ENCODE data around the gene OGT.
"Not testable (repeated sequence)": the region's sequence is repeated elsewhere in the genome, so short reads cannot be mapped to it uniquely, and the experiment has no call there.

The OGT gene

DNA sequence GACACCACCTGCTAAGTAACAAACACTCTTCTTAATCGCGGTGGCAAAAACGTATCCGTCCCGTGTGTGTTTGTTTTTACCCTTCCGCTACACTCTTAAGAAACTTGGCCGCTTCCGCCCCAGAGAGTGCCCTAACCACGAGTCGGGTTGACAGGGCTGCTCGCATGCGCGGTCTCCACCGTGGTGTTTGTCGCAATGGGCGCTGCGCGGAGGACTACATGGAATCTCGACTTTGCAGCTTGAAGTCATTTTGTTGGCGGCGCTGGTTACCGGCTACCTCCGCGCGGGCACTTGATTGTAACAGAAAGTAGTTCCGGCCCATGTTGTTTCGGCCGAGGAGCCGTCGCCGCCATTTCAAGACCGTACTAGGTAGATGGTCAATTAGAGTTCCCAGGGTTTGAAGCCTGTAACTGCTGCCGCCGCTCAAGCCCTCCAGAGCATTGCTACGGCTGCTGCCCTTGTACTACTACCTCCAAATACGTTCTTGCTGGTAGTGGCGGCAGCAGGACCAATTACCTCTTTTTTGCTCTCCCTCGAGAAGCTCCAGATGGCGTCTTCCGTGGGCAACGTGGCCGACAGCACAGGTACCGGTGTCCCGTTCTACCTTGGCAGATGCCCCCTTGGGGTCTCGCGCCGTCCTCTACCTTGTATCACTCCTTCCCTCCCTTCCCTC is at the start of gene OGT:
TSS of gene OGT (plus strand) at position 352 of the 673 bp plus-strand sequence. CDS start at position 548, 196 bp downstream.
- DNase-seq (ENCODE audit: low read depth in 2 of 2): peak; percentile 81 to 83

DNA sequence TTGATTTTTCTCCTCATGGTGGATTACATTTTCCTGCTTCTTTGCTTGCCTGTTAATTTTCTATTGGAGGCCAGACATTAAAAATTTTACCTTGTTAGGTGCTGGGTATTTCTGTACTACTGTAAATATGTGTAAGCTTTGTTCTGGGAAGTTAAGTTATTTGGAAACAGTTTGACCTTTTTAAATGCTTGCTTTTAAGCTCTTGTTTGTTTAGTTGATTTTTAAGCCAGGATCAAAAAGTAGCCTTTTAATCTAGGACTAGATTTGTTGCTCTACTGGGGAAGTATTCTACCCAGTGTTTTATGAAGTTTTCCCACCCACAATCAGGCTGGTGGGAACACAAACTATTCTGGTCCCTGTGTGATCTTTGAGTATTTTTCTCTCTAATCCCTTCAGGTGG is 45.1 kb upstream of the OGT start:
- DNase-seq (ENCODE audit: low read depth in 2 of 2): no peak

DNA sequence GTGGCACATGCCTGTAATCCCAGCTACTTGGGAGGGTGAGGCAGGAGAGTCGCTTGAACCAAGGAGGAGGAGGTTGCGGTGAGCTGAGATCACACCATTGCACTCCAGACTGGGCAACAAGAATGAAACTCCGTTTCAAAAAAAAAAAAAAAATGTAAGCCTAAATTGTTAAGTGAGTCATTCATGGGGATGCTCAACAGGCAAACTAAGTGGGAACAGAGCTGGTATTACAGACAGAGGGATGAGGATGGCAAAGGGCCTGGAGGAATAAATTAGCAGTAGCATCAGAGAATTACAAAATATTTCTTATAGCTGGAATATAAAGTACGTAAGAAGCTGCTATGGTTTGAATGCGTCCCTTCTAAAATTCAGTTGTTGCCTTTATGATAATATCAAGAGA is 43.4 kb upstream of the OGT start:
- no peak for DNase-seq (ENCODE audit: low read depth in 2 of 2)

DNA sequence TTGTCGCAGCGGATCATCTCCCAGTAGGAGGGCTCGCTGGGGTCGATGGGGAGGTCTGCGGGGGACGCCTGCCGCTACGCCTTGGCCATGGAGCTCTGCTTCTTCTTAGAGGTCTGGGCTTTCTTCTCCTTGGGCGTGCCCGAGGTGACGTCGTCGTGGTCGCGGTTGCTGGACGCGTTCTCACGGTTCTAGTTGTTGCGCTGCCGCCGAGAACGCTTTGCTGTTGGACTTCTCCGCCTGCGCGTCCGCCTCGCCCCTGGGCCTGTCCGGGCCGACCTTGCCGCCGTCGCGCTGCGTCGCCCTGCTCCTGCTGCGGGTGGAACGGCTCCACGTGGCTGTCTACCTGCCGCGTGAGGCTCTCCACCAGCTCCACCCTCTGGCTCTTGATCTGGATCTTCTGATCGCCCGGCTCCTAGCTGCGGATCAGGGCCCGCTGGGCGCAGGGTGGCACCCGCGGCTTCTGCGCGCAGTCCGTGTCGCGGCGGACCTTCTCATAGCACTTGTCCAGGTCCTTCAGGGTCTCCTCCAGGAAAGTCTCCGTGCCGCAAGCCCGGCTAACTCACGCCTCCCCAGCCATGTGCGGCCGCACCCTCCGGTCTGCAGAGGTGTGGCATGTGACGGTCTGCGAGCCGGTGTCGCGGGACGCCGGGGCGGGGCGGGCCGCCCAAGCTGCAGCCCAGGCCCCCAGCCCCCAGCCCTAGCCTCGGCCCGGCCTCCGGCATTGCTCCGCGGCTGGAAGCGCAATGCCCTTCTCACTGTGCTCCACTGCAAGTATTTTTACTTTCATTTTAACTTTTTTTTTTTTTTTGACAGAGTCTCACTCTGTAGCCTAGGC is 40.5 kb upstream of the OGT start:
- DNase-seq (ENCODE audit: low read depth in 2 of 2): peak; percentile 1 to 22

DNA sequence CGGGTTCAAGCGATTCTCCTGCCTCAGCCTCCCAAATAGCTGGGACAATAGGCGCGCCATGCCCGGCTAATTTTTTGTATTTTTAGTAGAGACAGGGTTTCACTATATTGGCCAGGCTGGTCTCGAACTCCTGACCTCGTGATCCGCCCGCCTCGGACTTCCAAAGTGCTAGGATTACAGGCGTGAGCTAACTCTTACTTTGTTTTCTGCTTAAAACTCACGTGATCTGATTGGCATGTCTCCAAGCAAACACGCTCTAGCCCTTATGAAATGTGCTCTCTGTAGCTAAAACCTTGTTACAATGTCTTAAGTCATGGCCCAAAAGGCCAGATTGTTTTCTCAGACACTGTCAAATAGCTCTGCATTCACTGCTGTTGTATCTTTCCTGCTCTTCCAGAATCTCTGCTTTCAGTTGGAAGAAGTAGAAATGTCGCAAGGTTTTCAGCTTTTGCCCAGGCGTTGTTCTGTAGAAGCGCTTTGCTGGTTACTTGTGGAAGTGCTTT is 39.7 kb upstream of the OGT start:
- no peak for DNase-seq (ENCODE audit: low read depth in 2 of 2)

DNA sequence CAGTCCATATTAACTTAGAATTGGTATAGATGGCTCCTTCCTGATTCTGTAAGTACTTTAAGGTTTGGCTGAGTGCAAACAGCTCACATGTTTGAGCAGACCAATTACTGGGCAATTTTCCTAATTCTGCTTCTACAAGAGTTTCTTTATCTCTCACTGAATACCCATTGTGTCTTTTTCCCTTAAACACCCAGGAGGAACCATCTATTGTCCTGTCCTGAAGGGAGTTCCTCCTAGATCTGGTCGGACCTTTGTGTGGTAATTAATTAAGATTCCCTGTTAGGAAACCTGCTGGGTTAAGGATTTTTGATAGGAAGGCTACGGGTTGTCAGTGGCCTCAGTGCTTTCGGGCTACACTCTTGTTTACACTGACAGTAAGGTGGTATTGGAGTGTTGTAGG is 36.9 kb upstream of the OGT start:
- DNase-seq (ENCODE audit: low read depth in 2 of 2): not testable (repeated sequence)

DNA sequence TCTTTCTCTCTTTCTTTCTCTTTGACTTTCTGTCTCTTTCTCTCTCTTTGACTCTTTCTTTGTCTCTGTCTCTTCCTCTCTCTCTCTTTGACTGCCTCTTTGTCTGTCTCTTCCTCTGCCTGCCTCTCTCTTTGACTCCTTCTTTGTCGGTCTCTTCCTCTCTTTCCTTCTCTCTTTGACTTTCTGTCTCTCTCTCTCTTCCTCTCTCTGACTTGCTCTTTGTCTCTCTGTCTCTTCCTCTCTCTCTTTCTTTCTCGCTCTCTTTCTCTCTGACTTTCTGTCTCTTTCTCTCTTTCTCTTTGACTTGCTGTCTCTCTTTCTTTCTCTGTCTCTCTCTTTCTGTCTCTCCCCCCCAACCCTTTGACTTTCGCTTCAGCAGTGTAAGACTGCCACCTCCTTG is 36.4 kb upstream of the OGT start:
- no peak for DNase-seq (ENCODE audit: low read depth in 2 of 2)

DNA sequence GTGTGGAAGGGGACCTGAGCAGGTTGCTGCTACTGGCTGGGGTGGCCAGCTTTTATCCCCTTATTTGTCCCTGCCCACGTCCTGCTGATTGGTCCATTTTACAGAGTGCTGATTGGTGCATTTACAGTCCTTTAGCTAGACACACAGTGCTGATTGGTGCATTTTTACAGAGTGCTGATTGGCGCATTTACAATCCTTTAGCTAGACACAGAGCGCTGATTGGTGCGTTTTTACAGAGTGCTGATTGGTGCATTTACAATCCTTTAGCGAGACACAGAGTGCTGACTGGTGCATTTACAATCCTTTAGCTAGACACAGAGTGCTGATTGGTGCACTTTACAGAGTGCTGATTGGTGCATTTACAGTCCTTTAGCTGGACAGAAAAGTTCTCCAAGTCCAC is 30.8 kb upstream of the OGT start:
- DNase-seq (ENCODE audit: low read depth in 2 of 2): not testable (repeated sequence)

DNA sequence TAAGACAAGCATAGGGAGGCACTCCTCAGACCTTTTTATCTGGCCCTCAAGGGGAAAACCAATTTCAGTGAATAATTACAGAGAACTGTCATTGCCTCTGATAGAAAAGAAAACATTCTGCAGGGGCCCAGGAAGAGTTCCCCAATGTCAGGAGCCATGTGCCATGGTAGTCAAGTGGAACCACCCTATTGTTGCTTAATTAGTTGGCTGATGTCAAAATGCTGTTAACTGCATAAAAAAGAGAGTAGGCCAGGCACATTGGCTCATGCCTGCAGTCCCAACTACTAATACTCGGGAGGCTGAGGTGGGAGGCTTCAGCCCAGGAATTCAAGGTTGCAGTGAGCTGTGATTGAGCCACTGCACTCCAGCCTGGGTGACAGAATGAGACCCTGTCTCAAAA is 28.6 kb upstream of the OGT start:
- DNase-seq (ENCODE audit: low read depth in 2 of 2): no peak

DNA sequence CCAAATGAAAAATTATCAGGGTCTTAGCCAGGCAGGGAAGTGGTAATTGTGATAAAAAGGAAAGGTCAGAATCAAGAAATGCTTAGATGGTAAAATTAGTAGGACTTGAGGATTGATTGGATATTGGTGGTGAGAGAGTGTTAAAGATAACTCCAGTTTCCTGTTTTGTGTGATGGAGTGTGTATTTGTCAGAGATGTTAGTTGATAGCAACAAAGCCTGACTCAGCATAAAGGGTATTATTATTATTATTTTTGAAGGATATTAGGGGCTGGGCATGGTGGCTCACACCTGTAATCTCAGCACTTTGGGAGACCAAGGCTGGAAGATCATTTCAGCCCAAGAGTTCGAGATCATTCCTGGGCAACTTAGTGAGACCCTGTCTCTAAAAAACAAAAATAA is 23.6 kb upstream of the OGT start:
- no peak for DNase-seq (ENCODE audit: low read depth in 2 of 2)

DNA sequence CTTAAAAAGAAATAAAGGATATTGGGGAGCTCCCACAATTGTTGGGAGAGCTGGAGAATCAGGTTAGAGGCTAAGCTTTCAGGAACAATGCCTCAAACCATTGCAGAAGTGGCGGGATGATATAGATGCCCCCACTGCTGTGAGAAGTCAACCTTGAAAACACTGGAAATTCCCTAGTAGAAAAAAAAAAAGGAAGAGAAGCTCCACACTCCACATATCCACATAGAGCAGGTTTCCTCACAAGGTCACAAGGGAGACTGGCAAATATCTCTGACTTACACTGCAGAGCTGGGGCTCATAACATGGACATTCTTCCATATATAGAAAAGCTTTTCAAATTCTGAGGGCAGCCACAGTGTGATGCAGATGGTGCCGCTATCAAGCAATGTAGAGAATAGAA is 22.7 kb upstream of the OGT start:
- no peak for DNase-seq (ENCODE audit: low read depth in 2 of 2)

DNA sequence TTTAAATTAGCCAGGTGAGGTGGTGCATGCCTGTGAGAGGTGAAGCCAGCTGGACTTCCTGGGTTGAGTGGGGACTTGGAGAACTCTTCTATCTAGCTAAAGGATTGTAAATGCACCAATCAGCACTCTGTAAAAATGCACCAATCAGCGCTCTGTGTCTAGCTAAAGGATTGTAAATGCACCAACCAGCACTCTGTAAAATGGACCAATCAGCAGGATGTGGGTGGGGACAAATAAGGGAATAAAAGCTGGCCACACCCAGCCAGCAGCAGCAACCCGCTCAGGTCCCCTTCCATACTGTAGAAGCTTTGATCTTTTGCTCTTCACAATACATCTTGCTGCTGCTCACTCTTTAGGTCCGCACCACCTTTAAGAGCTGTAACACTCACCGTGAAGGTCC is 19.2 kb upstream of the OGT start:
- DNase-seq (ENCODE audit: low read depth in 2 of 2): not testable (repeated sequence)

DNA sequence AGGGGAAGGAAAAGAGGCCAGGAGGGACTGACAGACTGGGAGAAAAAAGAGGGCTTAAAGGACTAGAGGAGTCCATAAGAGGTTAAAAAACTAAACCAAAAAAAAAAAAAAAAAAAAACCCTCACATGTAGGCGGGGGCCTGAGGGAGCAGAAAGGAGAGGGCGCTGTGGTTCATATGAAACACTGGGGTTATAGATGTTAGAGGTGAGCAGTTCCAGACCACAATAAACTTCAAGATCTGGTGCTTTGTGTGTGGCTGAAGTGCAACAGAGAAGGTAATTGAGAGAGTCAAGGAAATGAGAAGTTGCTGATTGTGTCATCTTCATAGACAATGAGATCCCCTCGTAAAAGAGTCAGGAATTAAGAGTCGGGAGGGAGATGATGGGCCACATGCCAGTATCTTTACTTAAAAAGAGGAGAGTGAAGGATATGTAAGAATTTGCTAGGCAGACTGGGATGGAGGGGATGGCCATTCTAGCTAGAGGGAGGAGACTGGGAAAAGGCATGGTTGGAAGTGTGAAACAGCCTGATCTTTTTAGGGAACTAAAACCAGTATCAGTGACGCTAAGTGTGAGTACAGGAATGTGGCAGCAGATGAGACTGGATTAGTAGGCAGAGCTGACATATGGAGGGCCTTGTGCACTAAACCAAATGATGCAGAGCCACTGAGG is 18.4 kb upstream of the OGT start:
- no peak for DNase-seq (ENCODE audit: low read depth in 2 of 2)

DNA sequence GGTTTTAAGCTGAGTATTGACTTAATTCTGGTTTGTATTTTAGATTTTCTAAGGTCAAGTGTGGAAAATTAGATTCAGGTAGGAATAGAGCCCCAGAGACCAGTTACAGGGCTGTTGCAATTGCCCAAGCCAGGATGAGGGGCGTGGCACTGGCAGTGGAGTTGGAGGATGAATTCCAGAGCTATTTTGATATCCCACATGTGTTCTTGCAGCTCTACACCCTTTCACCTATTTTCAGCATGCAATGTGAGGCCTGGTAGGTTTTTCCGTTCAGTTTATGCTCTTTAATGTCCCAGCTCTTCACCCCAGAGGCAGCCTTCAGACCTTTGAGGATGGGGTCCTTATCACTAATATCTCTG is 17.9 kb upstream of the OGT start:
- DNase-seq (ENCODE audit: low read depth in 2 of 2): no peak

DNA sequence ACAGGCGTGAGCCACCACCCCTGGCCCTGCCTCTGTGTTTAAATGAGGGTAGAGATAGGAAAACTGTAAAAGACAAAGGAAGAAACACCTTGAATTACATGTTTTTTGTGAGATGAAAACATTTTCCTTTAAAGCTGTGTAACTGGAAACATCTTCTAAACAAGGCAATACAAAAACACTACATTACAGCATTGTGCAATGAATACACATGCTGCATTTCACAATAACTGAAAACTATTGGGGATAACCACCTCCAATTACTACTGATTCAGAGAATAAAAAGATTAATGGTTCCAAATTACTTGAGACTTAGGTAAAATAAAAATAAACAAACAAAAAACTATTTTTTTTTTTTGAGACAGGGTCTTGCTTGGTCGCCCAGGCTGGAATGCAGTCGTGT is 7.6 kb upstream of the OGT start:
- DNase-seq (ENCODE audit: low read depth in 2 of 2): no peak

DNA sequence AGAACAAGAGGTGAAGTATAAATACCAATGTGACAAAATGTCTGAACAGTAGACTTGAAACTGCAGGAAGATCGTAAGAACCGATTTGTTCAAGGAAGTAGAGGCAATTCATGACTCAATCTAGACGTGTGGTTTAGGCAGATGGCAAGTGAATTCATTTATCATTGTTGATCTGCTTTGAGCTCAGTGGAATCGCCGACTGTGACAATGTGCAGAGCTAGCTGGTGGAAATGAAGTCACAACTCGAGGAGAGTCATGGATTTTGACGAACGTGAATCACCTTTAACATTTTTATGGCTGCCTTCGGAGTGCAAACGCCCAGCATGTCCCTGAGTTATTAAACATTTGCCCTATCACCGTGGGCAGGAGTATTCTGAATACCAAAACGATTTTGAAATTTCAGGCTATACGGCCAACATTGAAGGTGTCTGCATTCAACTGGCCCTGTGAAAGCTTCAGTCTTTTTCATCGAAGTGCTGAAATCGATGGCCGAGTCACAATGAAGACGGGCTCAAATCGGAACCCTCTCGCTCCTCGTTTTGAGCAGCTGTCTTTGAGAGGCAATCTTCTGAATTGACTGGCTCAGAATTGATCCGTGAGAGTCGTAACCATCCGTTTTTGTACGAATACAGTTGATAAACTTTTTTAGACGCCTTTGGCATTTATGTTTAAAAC is 689 bp upstream of the OGT start:
- peak in 1 of 2 donors; percentile 26 for DNase-seq (ENCODE audit: low read depth in 2 of 2)

DNA sequence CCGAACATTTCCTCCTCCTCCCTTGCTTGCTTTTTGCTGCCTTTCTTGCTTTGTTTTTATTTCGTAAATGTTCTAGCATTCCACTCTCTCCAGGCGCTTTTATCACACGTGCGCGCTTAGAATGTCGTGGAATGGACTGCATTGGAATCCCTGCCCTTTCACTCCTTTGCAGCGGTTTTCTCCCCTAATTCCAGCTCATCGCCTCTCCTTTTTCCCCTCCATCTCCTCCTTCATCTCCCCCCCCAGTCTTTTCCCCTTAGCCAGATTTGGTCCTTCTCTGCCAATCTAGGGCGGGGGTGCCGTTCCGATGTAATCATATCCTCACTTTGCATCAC is 579 bp downstream of the OGT start:
- no peak for DNase-seq (ENCODE audit: low read depth in 2 of 2)

DNA sequence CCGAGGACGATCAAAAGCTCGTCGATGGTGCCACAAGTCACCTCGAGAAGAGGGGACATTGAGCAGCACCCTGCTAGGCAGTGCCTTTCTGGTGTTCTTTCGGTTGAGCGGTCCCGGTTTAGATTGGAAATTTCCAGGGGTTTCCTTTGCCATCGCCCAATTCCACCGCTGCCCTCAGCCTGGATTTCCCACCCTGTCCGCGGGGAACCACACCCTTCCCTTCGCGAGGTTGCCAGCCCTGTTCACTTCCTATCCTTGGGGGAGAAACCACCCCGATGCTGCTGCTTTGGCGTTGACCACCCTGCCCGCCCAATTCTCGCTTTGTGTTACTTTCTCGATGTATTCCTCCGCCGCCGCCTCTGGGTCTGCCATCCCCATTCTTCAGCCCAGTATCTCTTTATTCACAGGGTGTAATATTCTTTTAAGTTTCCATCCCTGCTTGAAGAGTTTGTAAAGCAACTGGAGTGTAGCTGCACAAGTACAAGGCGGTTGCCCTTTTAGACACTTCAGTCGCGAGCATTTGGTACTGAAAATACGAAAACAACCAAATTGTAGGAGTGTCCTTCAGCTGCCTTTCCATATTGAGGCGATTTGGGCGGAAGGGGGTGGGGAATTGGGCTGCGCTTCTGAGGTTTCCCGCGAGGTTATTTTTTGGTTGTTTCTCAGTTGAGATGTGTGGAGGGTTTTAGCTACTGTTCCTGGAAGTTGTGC is 1.1 kb downstream of the OGT start:
- peak in 1 of 2 donors; percentile 43 for DNase-seq (ENCODE audit: low read depth in 2 of 2)

DNA sequence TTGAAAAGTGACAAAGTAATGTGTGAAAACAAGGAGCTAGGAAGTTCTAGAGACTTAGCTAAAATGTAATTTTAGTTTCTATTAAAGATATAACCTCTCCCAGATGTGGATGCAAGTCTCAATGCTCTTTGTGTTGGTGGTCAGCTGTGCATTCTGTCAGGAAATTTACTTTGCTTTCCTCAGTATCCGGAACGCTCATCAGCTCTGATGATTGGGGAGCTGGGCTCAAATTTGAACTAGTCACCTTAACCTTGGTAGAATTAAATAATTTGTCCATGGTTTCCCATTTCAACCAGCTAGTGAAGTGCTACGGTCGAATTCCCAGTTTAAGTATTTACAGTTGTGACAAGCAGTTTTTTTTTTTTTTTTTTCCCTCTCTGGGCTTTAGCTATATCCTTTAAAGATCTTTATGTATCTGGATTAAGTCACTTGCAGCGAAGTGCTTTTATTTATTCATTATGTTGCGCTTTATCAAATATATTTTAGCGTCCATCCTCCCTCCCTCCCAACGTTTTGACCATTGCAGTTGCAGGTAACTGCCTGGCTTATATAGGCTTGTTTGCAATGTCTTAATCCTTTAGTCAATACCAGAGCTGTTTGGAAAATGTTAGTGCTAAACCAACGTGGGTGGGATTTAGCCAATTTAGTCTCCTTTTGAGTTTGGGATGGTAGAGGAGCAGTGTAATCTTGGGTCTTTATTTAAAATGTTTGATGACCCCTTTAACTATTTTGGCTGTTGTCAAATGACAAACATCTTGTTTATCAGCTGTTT is 2.1 kb downstream of the OGT start:
- no peak for DNase-seq (ENCODE audit: low read depth in 2 of 2)

DNA sequence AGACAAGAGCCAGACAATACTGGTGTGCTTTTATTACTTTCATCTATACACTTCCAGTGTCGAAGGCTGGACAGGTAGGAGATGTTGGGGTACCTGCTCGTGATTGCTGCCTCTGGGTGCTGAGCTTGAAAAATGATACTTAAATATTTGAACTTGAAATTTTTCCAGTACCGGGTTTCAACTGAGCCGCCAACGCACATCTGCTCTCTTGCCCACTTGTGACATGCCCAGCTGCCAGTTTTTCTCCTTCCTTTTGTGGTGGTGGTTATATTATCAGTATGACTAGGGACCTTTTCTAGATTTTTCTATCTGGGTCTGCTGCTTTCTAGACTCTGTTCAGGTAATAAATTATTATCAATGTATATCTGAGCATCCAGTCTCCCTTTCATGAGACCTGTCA is 3.4 kb downstream of the OGT start:
- no peak for DNase-seq (ENCODE audit: low read depth in 2 of 2)

DNA sequence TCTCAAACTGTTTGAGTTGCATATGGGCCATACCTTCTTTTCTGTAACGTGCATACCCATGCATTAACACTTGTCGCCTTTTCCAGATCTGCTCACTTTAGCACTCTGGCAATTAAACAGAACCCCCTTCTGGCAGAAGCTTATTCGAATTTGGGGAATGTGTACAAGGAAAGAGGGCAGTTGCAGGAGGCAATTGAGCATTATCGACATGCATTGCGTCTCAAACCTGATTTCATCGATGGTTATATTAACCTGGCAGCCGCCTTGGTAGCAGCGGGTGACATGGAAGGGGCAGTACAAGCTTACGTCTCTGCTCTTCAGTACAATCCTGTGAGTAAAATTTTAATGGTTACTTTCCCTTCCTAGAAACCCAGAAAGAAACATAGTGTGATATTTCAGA is 4.8 kb downstream of the OGT start:
- no peak for DNase-seq (ENCODE audit: low read depth in 2 of 2)
